Stimulated activated effector memory CD8-positive, alpha-beta T cell treated with anti-CD3 and anti-CD28 coated beads, Interleukin-12 subunit alpha, Interleukin-12 subunit beta, amount 100 ng/mL, for 72 hours (primary cell): ENCODE data around the gene PTPN6.

Experiments
- ATAC-seq: fragments of 150-1000 bp; cut with Tn5 transposase; 2 replicates; pipeline ENCODE4 v1.10.0; 2021
- DNase-seq, 2 donors: peaks; one replicate each; pipeline ENCODE4 v3.0.0; 2021 to 2022; ENCODE audit warnings: low spot score in 2 of 2
- H3K27ac Mint-ChIP-seq: one replicate; pipeline ENCODE4 v1.8.0; 2022; ENCODE audit warnings: mild to moderate bottlenecking, mixed read lengths
- H3K36me3 Mint-ChIP-seq: one replicate; pipeline ENCODE4 v1.8.0; 2022; ENCODE audit warnings: mild to moderate bottlenecking, mixed read lengths
- H3K4me1 Mint-ChIP-seq: one replicate; pipeline ENCODE4 v1.8.0; 2022; ENCODE audit warnings: mixed read lengths
- H3K4me3 Mint-ChIP-seq: one replicate; pipeline ENCODE4 v1.8.0; 2022; ENCODE audit warnings: mild to moderate bottlenecking, mixed read lengths
- H3K9me3 Mint-ChIP-seq: one replicate; pipeline ENCODE4 v1.8.0; 2022; ENCODE audit warnings: mixed read lengths

Gene PTPN6

DNA sequence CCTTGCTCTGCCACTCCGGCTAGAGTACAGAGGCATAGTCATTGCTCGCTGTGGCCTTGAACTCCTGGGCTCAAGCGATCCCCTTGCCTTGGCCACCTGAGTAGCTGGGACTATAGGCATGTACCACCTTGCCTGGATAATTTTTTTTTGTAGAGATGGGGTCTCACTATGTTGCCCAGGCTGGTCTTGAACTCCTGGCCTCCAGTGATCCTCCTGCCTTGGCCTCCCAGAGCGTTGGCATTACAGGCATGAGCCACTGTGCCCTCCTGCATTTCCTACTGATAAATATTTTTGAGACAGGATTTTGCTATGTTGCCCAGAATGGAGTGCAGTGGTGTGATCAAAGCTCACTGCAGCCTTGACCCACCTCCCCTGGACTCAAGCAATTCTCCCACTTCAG lies 28.9 kb downstream of the PTPN6 start:
- Mint-ChIP-seq H3K9me3 (no peaks in the 10 kb centered on the region), H3K36me3 (peaks cover 100% of the 10 kb centered on the region), H3K27ac (peak overlapping the region; percentile 12), H3K4me1 (peaks cover 9% of the 10 kb centered on the region), H3K4me3 (no peak overlapping the region)
- DNase-seq (no peak), ATAC-seq (no peak)

DNA sequence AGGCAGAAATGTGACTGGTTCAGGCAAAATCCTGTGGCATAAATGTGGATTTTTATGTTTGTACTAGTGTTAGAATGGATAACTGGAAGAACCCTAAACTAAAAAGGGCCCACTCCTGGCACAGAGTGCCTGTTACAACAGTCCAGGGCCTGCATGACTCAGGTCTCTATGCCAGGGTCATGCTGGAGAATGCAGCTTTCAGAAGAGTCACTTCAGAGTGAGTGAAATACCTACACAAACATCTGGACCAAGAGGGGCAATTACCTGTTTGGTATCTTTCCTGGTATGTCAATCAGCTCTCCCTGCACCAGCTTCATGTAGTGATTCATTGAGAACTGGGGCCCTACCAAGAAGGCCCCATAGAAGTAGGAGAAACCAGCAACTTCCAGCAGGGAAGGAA lies 29.6 kb downstream of the PTPN6 start:
- H3K36me3 Mint-ChIP-seq: peaks cover 100% of the 10 kb centered on the region

DNA sequence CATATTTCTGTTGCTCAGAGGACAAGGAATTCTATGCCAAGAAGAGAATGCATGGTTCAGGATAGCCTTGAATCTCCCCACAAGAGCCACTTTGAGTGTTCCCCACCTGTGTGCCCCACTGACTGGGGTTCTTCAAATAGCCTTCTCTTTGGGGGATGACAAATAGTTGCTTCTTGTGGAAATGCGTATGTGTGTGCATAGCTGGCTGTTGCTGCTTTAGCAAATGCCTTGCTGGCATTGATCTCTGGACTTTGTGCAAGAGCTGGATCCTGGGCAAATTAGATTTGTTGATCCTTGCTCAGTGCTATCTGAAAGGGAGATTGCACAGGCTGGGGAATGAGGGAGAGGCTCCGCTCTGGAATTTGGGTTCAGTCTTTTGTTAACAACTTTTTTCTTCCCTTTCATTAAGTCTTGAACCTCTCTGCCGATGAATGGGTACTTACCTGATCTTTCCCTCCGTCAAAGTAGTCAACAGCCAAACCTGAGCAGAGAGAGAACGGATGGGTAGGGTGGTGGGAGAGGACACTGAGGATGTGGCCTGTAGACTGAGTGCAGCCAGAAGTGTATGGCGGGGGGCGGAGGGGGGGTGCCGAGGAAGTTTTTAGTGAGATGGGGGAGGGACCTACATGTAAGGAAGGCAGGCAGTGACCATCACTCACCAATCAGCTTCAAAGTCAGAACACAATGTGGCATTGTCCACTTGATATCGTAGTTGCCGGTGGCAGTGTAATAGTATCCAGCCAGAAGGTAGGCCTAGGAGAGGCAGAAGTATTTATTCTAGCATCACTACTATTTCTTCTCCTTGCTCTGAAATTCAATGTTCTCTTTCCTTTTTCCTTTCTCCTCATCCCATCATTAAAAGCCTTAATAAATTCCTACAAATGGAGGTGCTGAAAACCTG lies 30.2 kb downstream of the PTPN6 start:
- DNase-seq: no peak
- Mint-ChIP-seq H3K4me3 (no peak overlapping the region), H3K9me3 (no peaks in the 10 kb centered on the region), H3K27ac (peak overlapping the region; percentile 12), H3K4me1 (peaks cover 9% of the 10 kb centered on the region), H3K36me3 (peaks cover 100% of the 10 kb centered on the region)
- no peak for ATAC-seq

More for the DNA sequence above, 29.6 kb downstream of the PTPN6 start:
- ATAC-seq: no peak
- no peaks in the 10 kb centered on the region for H3K9me3 Mint-ChIP-seq
- H3K4me3 Mint-ChIP-seq: no peak overlapping the region
- H3K27ac Mint-ChIP-seq: peak overlapping the region; percentile 12
- H3K4me1 Mint-ChIP-seq: peaks cover 9% of the 10 kb centered on the region
- DNase-seq: no peak

DNA sequence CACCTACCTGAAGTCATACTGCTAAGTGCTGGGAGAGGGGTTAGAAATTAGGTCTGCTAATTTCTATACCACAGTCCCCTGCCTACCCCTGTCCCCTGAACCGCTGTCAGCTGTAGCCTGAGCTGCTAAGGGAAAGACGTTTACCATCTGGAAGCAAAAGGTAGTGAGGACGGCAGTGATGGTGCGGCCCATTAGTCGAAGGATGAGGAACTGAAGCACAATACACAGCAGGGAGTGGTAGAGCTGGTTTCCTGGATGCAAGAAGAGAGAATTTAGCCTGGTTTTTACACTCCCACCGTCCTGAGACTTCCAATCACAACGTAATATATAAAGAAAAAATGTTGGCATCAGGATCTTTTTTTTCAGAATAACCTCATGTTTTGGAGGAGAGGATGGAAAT lies 31.4 kb downstream of the PTPN6 start:
- ATAC-seq (no peak), DNase-seq (no peak)
- Mint-ChIP-seq H3K4me1 (peaks cover 2% of the 10 kb centered on the region), H3K27ac (no peak overlapping the region), H3K4me3 (no peak overlapping the region), H3K36me3 (peaks cover 100% of the 10 kb centered on the region), H3K9me3 (no peaks in the 10 kb centered on the region)

DNA sequence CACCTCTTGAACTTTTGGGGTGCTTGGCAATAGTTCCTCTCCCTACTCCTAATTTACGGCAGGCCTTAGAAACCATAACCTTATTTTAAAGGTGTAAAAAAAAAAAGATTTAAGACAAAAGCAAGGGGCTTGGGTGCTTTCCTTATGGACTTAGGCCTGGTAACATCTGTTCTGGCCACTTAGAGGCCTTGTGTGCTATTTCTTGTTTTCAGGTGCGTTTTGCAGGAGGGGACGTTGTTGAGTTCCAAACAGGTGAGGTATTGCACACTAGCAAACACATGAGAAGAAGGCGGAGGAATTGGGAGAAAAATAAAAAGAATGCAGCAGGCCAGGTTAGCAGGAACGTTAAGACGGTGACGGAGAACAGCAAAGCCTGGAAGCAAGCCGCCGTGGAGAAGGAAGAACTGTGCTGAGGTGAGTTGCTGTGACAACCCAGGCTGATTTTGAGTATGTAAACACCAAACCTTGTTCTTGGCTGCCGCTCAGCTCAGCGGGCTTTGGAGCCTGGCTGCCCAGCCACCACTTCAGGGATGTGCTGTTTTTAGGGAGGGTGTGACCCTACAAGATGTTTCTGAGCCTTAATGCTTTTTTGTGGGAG lies 36.9 kb downstream of the PTPN6 start:
- no peak for ATAC-seq
- Mint-ChIP-seq H3K36me3 (peaks cover 97% of the 10 kb centered on the region), H3K27ac (peak overlapping the region; percentile 12), H3K4me1 (no peaks in the 10 kb centered on the region), H3K4me3 (no peak overlapping the region), H3K9me3 (no peaks in the 10 kb centered on the region)
- DNase-seq: no peak

DNA sequence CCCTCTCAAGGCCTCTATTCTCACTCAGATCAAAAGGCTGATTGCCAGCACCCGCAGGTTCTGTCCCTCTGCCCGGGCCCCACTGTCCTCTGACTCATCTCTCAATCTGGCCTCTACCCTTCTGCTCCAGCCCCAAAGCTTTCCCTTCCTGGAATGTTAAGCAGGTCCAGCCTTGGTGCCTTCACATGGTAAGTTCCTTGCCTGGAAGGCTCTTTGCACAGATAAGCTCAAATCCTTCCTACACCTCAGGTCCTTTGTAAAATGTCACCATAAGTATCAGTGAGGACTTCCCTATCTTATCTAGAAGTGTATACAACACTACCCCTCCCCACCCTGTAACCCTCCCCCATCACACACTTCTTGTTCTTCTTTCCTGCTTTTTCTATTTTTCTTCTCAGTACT lies 44.9 kb downstream of the PTPN6 start:
- Mint-ChIP-seq H3K36me3 (peaks cover 81% of the 10 kb centered on the region), H3K4me1 (no peaks in the 10 kb centered on the region), H3K9me3 (no peaks in the 10 kb centered on the region), H3K4me3 (no peak overlapping the region), H3K27ac (peak overlapping the region; percentile 42)
- ATAC-seq: no peak
- DNase-seq: no peak

DNA sequence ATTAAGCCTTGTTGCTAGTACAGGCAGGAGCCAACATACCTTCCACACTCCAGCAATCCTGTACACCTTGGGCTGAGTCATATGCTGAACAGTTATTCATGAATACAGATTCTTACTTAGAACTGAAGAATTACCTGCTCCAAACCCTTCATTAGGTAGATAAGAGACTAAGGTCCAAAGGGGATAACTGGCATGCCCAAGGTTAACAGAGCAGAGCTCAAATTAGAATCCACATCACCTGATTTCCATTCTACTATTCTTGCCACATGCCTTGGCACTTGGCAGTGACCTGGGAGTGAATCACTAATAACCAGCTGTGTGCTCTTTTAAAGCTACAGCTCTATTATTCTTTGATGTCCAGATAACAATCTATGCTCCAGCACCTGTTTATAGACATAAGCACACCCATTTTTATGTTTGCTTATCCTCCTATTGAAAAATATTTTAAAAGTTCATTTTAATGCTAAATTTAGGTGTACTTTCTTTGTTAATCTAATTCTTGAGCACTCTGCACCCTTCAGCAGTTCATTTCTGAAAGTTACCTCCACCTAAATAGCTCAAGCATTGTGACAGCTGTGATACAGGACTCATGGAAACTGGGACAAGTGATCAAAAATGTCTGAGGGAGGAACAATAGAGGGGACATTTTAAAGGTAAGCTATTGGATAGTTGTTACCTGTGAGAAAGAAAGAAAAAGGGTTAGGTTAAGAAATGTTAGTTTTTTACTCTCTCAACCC lies 47.7 kb downstream of the PTPN6 start:
- no peak overlapping the region for H3K4me3 Mint-ChIP-seq
- no peaks in the 10 kb centered on the region for H3K4me1 Mint-ChIP-seq
- ATAC-seq: no peak
- peaks cover 88% of the 10 kb centered on the region for H3K36me3 Mint-ChIP-seq
- H3K27ac Mint-ChIP-seq: no peak overlapping the region
- DNase-seq: no peak
- no peaks in the 10 kb centered on the region for H3K9me3 Mint-ChIP-seq

DNA sequence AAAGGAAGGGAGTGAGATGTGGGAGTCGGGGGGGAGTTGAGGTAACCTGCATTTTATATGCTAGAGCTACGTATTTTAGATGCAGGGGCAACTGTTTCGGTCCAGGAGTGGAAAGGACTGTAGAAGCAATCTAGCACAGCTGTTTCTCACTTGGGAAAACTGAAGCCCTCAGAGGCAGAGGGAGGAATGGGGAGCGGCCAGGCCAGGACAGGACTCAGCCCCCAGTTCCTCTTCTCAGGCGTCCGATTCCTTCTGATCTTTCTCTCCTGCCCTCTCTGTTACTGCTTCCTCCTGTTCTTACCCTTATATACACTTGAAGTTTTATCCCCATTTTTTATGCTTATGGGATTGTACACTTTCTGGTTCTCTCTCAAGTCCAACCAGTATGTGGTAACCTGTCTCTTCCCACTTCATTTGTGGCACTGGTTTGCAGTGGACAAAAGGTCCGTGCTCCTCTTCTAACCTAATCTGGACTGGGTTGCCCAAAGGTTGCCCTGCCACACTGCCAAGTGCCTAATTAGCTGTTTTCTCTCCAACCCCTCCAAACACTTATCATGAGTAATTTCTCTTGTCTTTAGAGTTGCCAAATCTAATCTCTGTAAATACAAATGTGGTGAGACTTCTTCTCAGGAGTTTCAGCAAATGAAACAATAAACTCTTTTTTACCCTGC lies 50.9 kb downstream of the PTPN6 start:
- DNase-seq: no peak
- no peak for ATAC-seq
- peaks cover 75% of the 10 kb centered on the region for H3K36me3 Mint-ChIP-seq
- no peaks in the 10 kb centered on the region for H3K9me3 Mint-ChIP-seq
- no peak overlapping the region for H3K4me3 Mint-ChIP-seq
- peaks cover 14% of the 10 kb centered on the region for H3K4me1 Mint-ChIP-seq
- H3K27ac Mint-ChIP-seq: peak overlapping the region; percentile 80

DNA sequence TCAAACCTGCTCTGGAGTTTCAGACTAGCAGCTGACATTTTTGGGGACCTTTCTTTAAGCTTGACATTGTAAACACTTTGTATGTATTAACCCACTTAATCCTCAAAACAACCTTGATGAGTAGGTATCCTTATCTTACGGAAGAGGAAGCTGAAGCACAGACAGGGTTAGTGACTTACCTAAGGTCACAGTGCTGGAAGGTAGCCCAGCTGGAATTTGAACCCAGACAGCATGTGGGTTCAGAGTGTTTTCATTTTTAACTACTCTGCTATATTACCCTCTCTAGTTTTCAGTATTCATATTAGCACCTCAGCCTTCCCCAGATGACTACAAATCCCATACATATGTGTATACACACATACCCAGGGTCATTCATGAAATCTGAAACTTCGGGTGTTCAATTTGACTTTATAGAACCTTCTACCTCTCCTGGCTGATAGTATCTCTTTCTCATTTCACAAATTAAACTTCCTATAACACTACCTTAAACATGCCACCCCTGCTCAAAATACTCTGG lies 53.2 kb downstream of the PTPN6 start:
- DNase-seq (no peak), ATAC-seq (peak; percentile 60)
- H3K36me3 Mint-ChIP-seq: peaks cover 75% of the 10 kb centered on the region
- no peaks in the 10 kb centered on the region for H3K9me3 Mint-ChIP-seq
- peak overlapping the region; percentile 7 for H3K27ac Mint-ChIP-seq
- H3K4me1 Mint-ChIP-seq: peaks cover 14% of the 10 kb centered on the region
- no peak overlapping the region for H3K4me3 Mint-ChIP-seq

DNA sequence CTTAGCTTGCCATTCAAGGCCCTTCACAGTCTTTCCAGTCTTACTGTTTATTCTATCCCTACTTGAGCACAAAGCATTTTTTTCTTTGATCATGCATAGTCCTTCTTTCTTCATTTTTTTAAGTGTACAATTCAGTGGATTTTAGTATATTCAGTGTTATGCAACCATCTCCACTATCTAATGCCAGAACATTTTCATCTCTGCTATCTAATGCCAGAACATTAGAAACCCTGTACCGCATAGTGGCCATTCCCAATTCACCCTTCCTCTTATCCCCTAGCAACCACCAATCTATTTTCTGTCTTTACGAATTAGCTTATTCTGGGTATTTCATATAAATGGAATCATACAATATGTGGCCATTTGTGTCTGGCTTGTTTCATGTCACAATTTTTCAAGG lies 53.7 kb downstream of the PTPN6 start:
- DNase-seq (no peak), ATAC-seq (no peak)
- no peak overlapping the region for H3K4me3 Mint-ChIP-seq
- H3K27ac Mint-ChIP-seq: peak overlapping the region; percentile 7
- peaks cover 75% of the 10 kb centered on the region for H3K36me3 Mint-ChIP-seq
- no peaks in the 10 kb centered on the region for H3K9me3 Mint-ChIP-seq
- H3K4me1 Mint-ChIP-seq: peaks cover 14% of the 10 kb centered on the region

DNA sequence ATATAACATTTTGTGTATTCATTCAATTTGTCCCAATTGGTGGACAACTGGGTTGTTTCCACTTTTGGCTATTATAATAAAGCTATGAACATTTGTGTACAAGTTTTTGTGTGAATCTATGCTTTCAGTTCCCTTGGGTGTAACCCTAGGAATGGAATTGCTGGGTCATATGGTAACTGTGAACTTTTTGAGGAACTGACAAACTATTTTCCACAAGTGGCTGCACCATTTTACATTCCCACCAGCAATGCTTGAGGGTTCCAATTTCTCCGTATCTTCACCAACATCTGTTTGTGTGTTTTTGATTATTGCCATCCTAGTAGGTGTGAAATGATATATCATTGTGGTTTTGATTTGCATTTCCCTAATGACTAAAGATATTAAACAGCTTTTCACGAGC lies 54.2 kb downstream of the PTPN6 start:
- Mint-ChIP-seq H3K9me3 (no peaks in the 10 kb centered on the region), H3K4me1 (peaks cover 14% of the 10 kb centered on the region), H3K27ac (no peak overlapping the region), H3K36me3 (peaks cover 75% of the 10 kb centered on the region), H3K4me3 (no peak overlapping the region)
- ATAC-seq (no peak), DNase-seq (no peak)

DNA sequence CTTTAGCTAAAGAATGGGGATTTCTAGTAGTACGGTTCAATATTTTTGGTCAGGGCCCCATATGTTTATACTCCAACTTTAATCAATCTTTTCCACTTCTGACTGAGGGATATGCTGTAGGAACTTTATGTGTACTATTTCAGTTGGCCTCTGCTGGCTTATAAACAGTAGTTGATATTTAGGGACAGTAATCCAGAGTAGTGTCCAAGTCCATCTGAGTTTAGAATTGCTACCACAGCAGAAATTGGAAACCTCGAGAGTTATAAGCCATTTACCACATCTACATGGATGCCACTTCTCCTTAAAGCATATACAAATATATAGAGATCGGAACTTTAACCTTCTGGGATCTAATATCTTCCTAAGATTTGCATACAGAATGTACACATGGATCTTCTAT lies 55.5 kb downstream of the PTPN6 start:
- no peaks in the 10 kb centered on the region for H3K9me3 Mint-ChIP-seq
- ATAC-seq (no peak), DNase-seq (no peak)
- peaks cover 14% of the 10 kb centered on the region for H3K4me1 Mint-ChIP-seq
- no peak overlapping the region for H3K27ac Mint-ChIP-seq
- H3K36me3 Mint-ChIP-seq: peaks cover 68% of the 10 kb centered on the region
- H3K4me3 Mint-ChIP-seq: no peak overlapping the region

DNA sequence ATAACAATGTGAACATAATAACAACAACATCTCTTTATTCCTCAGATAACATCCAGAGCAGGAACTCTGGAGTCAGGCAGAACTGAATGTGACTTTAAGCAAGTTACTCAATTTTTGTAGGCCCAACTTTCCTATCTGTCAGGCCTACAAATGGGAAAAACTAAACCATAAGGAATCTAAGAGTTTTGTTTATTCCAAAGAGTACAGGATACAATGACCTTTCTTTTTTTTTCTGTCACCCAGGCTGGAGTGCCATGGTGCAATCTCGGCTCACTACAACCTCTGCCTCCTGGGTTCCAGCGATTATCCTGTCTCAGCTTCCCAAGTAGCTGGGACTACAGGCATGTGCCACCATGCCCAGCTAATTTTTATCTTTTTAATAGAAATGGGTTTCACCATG lies 57.7 kb downstream of the PTPN6 start:
- peaks cover 16% of the 10 kb centered on the region for H3K4me1 Mint-ChIP-seq
- no peak overlapping the region for H3K27ac Mint-ChIP-seq
- no peak overlapping the region for H3K4me3 Mint-ChIP-seq
- H3K9me3 Mint-ChIP-seq: no peaks in the 10 kb centered on the region
- peaks cover 60% of the 10 kb centered on the region for H3K36me3 Mint-ChIP-seq
- DNase-seq (no peak), ATAC-seq (no peak)

DNA sequence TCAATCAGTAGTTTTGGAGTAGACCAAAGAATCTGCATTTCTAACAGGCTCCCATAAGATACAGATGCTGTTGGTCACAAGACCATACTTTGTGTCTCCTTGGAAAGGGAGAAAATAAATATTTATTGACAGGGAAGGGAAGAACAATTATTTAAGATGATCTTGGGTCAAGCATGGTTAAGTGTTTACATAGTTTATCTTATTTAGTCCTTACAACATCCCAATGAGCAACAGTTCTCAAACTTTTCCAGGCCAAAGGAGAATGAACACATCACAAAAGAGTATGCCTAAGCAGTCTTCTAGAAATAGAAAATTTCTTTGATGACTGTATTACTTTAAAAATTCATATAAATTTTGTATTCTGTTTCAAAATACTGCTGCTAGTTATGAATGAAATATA lies 58.4 kb downstream of the PTPN6 start:
- Mint-ChIP-seq H3K4me1 (peaks cover 19% of the 10 kb centered on the region), H3K27ac (peak overlapping the region; percentile 4), H3K4me3 (no peak overlapping the region), H3K36me3 (peaks cover 66% of the 10 kb centered on the region), H3K9me3 (no peaks in the 10 kb centered on the region)
- ATAC-seq (no peak), DNase-seq (no peak)
